Measurements from ENCODE around the gene OLIG1.
A peak's percentile ranks its signal among the peaks of the same experiment; 100 is the strongest.

Gene OLIG1

GRCh38 chr21:33031152-33031911, 38.6 kb upstream of the OLIG1 start:
- DNase-seq (ENCODE audit: low read depth): no peak

GRCh38 chr21:33032434-33033047, 37.4 kb upstream of the OLIG1 start:
- DNase-seq (ENCODE audit: low read depth): no peak

GRCh38 chr21:33033094-33033951, 36.6 kb upstream of the OLIG1 start:
- no peak for DNase-seq (ENCODE audit: low read depth)

- no peak for DNase-seq (ENCODE audit: low read depth)
Measured at GRCh38 chr21:33033961-33034413, 36.0 kb upstream of the OLIG1 start.

- no peak for DNase-seq (ENCODE audit: low read depth)
Measured at GRCh38 chr21:33035147-33035546, 34.8 kb upstream of the OLIG1 start.

GRCh38 chr21:33036430-33037162, 33.3 kb upstream of the OLIG1 start:
- no peak for DNase-seq (ENCODE audit: low read depth)

- no peak for DNase-seq (ENCODE audit: low read depth)
Measured at GRCh38 chr21:33037501-33037900, 32.4 kb upstream of the OLIG1 start.

- DNase-seq (ENCODE audit: low read depth): no peak
Measured at GRCh38 chr21:33039536-33039935, 30.4 kb upstream of the OLIG1 start.

- DNase-seq (ENCODE audit: low read depth): no peak
Measured at GRCh38 chr21:33040215-33040614, 29.7 kb upstream of the OLIG1 start.

GRCh38 chr21:33041981-33042380, 28.0 kb upstream of the OLIG1 start:
- no peak for DNase-seq (ENCODE audit: low read depth)

GRCh38 chr21:33042812-33043211, 27.1 kb upstream of the OLIG1 start:
- peak; percentile 45 for DNase-seq (ENCODE audit: low read depth)

- DNase-seq (ENCODE audit: low read depth): no peak
Measured at GRCh38 chr21:33046455-33046854, 23.5 kb upstream of the OLIG1 start.

GRCh38 chr21:33047231-33047630, 22.7 kb upstream of the OLIG1 start:
- DNase-seq (ENCODE audit: low read depth): peak; percentile 25

GRCh38 chr21:33051925-33052324, 18.0 kb upstream of the OLIG1 start:
- no peak for DNase-seq (ENCODE audit: low read depth)

- no peak for DNase-seq (ENCODE audit: low read depth)
Measured at GRCh38 chr21:33053951-33054350, 16.0 kb upstream of the OLIG1 start.

GRCh38 chr21:33055991-33056390, 13.9 kb upstream of the OLIG1 start:
- no peak for DNase-seq (ENCODE audit: low read depth)

GRCh38 chr21:33057385-33057940, 12.5 kb upstream of the OLIG1 start:
- DNase-seq (ENCODE audit: low read depth): no peak

- DNase-seq (ENCODE audit: low read depth): no peak
Measured at GRCh38 chr21:33058527-33058926, 11.4 kb upstream of the OLIG1 start.

- DNase-seq (ENCODE audit: low read depth): no peak
Measured at GRCh38 chr21:33058957-33059356, 11.0 kb upstream of the OLIG1 start.

- DNase-seq (ENCODE audit: low read depth): no peak
Measured at GRCh38 chr21:33059380-33059841, 10.5 kb upstream of the OLIG1 start.

- no peak for DNase-seq (ENCODE audit: low read depth)
Measured at GRCh38 chr21:33061233-33061632, 8.7 kb upstream of the OLIG1 start.
